Liver (tissue), 9 donors: ENCODE data around the gene OR2B6. TPM values are rescaled to one million over a fixed set of nuclear protein-coding genes. Genes with fewer than 3 reads are reported as not detected.

Experiments used
- DNase-seq: peaks from one replicate; pipeline ENCODE4 v3.0.0-alpha.2; 2017; ENCODE audit warnings: low spot score
- H3K27ac ChIP-seq, 2 donors: one replicate each; pipeline ENCODE4 v1.7.0; 2013; ENCODE audit warnings: inconsistent platforms in 2 of 2, low read length in 2 of 2, control low read depth in 1 of 2, low read depth in 1 of 2, mild to moderate bottlenecking in 1 of 2
- H3K27me3 ChIP-seq, 4 donors: one replicate each; pipeline versions ENCODE4 v1.6.1 to v1.7.0; 2013; ENCODE audit warnings: low read length in 3 of 4, inconsistent platforms in 1 of 4, mild to moderate bottlenecking in 1 of 4, moderate library complexity in 1 of 4; ENCODE audit not compliant: control insufficient read depth in 4 of 4, insufficient read depth in 4 of 4
- H3K36me3 ChIP-seq, 4 donors: one replicate each; pipeline versions ENCODE4 v1.6.1 to v1.7.0; 2013; ENCODE audit warnings: low read length in 3 of 4, mild to moderate bottlenecking in 3 of 4, low read depth in 1 of 4, moderate library complexity in 1 of 4; ENCODE audit not compliant: control insufficient read depth in 4 of 4, insufficient read depth in 3 of 4
- H3K4me1 ChIP-seq, 4 donors: one replicate each; pipeline versions ENCODE4 v1.6.1 to v1.7.0; 2013; ENCODE audit warnings: low read length in 3 of 4, mild to moderate bottlenecking in 3 of 4, moderate library complexity in 1 of 4; ENCODE audit not compliant: control insufficient read depth in 4 of 4, insufficient read depth in 4 of 4
- H3K4me3 ChIP-seq, 3 donors: one replicate each; pipeline versions ENCODE4 v1.6.1 to v1.7.0; 2013; ENCODE audit warnings: low read length in 3 of 3, control low read depth in 1 of 3, low read depth in 1 of 3, mild to moderate bottlenecking in 1 of 3
- H3K9ac ChIP-seq, 2 donors: one replicate each; pipeline ENCODE4 v1.7.0; 2013; ENCODE audit warnings: low read length in 2 of 2, mild to moderate bottlenecking in 2 of 2, moderate library complexity in 2 of 2, control low read depth in 1 of 2, low read depth in 1 of 2
- H3K9me3 ChIP-seq, 4 donors: one replicate each; pipeline versions ENCODE4 v1.6.1 to v1.7.0; 2013; ENCODE audit warnings: low read length in 3 of 4; ENCODE audit not compliant: control insufficient read depth in 4 of 4
- ATF3 ChIP-seq: IDR thresholded peaks from 2 replicates; pipeline ENCODE4 v1.6.1; 2016; ENCODE audit warnings: antibody characterized with exemption
- CTCF ChIP-seq: fragments of 150-350 bp; IDR thresholded peaks from 2 replicates; pipeline ENCODE4 v1.5.1; 2017; ENCODE audit warnings: improper control_type of control experiment, low read depth, low read length; ENCODE audit not compliant: missing input control
- EGR1 ChIP-seq, 2 donors: IDR thresholded peaks; 2 replicates each; pipeline ENCODE4 v1.6.1; 2016 to 2018; ENCODE audit warnings: antibody characterized with exemption in 2 of 2, low read depth in 2 of 2
- FOXA1 ChIP-seq: IDR thresholded peaks from 2 replicates; pipeline ENCODE4 v1.6.1; 2016; ENCODE audit warnings: antibody characterized with exemption
- FOXA2 ChIP-seq: IDR thresholded peaks from 2 replicates; pipeline ENCODE4 v1.6.1; 2016; ENCODE audit warnings: antibody characterized with exemption
- GABPA ChIP-seq, 2 donors: IDR thresholded peaks in 1 of 2; conservative IDR thresholded peaks in 1 of 2; 2 replicates each; pipeline ENCODE4 v1.6.1; 2016; ENCODE audit warnings: antibody characterized with exemption in 2 of 2, mild to moderate bottlenecking in 1 of 2, moderate library complexity in 1 of 2
- HNF4A ChIP-seq, 2 donors: conservative IDR thresholded peaks; 2 replicates each; pipeline ENCODE4 v1.6.1; 2016; ENCODE audit warnings: antibody characterized with exemption in 2 of 2, mild to moderate bottlenecking in 2 of 2
- HNF4G ChIP-seq: IDR thresholded peaks from 2 replicates; pipeline ENCODE4 v1.6.1; 2016; ENCODE audit warnings: antibody characterized with exemption
- JUND ChIP-seq, 2 donors: IDR thresholded peaks; 2 replicates each; pipeline ENCODE4 v1.6.1; 2016; ENCODE audit warnings: antibody characterized with exemption in 2 of 2
- MAX ChIP-seq: IDR thresholded peaks from 2 replicates; pipeline ENCODE4 v1.6.1; 2016; ENCODE audit warnings: antibody characterized with exemption
- NR2F2 ChIP-seq: IDR thresholded peaks from 2 replicates; pipeline ENCODE4 v1.6.1; 2016; ENCODE audit warnings: antibody characterized with exemption
- RAD21 ChIP-seq, 2 donors: IDR thresholded peaks; 2 replicates each; pipeline ENCODE4 v1.6.1; 2016; ENCODE audit warnings: antibody characterized with exemption in 2 of 2, mild to moderate bottlenecking in 2 of 2
- REST ChIP-seq: IDR thresholded peaks from 2 replicates; pipeline ENCODE4 v1.6.1; 2016; ENCODE audit warnings: antibody characterized with exemption, mild to moderate bottlenecking
- RXRA ChIP-seq, 2 donors: IDR thresholded peaks; 2 replicates each; pipeline ENCODE4 v1.6.1; 2017 to 2018; ENCODE audit warnings: antibody characterized with exemption in 2 of 2, mild to moderate bottlenecking in 1 of 2
- SP1 ChIP-seq: IDR thresholded peaks from 2 replicates; pipeline ENCODE4 v1.6.1; 2018; ENCODE audit warnings: antibody characterized with exemption, mild to moderate bottlenecking
- TAF1 ChIP-seq: conservative IDR thresholded peaks from 2 replicates; pipeline ENCODE4 v1.6.1; 2016; ENCODE audit warnings: antibody characterized with exemption, mild to moderate bottlenecking
- YY1 ChIP-seq: IDR thresholded peaks from 2 replicates; pipeline ENCODE4 v1.6.1; 2016; ENCODE audit warnings: antibody characterized with exemption, mild to moderate bottlenecking
- ZBTB33 ChIP-seq: IDR thresholded peaks from 2 replicates; pipeline ENCODE4 v1.6.1; 2016; ENCODE audit warnings: antibody characterized with exemption
- WGBS: extraction: QIAGEN DNeasy Blood & Tissue Kit; methylation state at CpG from one replicate; pipeline ENCODE4 v1.1.7; 2013; 5-methylcytosine and 5-hydroxymethylcytosine counted together
- polyA plus RNA-seq, 2 donors: library from polyadenylated mRNA; stranded (reverse) in 1 of 2; unstranded in 1 of 2; fragments of 200-250 nt in 1 of 2; fragments of >200 nt in 1 of 2; fragmentation: Nextera tagmentation in 1 of 2; extraction: Ambion mirVana in 1 of 2; gene quantifications; one replicate each; pipeline versions ENCODE4 v1.2.1 to v1.2.3, GENCODE V29; 2013 to 2015
- total RNA-seq, 2 donors: library from RNA; depleted of rRNA; stranded (reverse); fragments of >200 nt; gene quantifications; one replicate each; pipeline ENCODE4 v1.2.3, GENCODE V29; 2014
- donor health status: healthy.
- donor health status: healthy.
- donor health status: healthy.
- donor health status: healthy.
- donor health status: healthy.

OR2B6 gene
- total and polyA plus RNA-seq, 4 donors: 0.19 TPM; not detected in 3

GRCh38 chr6:27962506-27962905, 5.5 kb downstream of the OR2B6 start:
- H3K9me3 ChIP-seq: peaks cover 3 to 10% (median 5%) of the 10 kb centered on the region in 4 donors
- H3K4me1 ChIP-seq: no peaks in the 10 kb centered on the region
- no peaks in the 10 kb centered on the region for H3K36me3 ChIP-seq
- H3K4me3 ChIP-seq: no peak overlapping the region
- no peak for DNase-seq
- H3K27me3 ChIP-seq: peaks cover 0 to under 1% (median 0%) of the 10 kb centered on the region in 4 donors
- no peak overlapping the region for H3K9ac ChIP-seq
- TF ChIP-seq GABPA (IDR thresholded peaks at IDR 0.05 in 1 of 2, conservative IDR thresholded peaks at IDR 0.05 in 1 of 2): no peak
- no peak overlapping the region for H3K27ac ChIP-seq
- WGBS: 92% methylated on average over 3 of the region's 3 CpGs

GRCh38 chr6:27966044-27966443, 9.0 kb downstream of the OR2B6 start:
- 89% methylated on average over 4 of the region's 4 CpGs for WGBS
- Histone ChIP-seq H3K27ac (no peak overlapping the region), H3K9me3 (peaks cover 3 to 10% (median 5%) of the 10 kb centered on the region in 4 donors), H3K36me3 (no peaks in the 10 kb centered on the region), H3K9ac (no peak overlapping the region), H3K4me1 (no peaks in the 10 kb centered on the region), H3K27me3 (peaks cover 0 to 2% (median 0%) of the 10 kb centered on the region in 4 donors), H3K4me3 (no peak overlapping the region)
- DNase-seq: no peak
- no peak for TF ChIP-seq HNF4A (conservative IDR thresholded peaks at IDR 0.05)
- no peak for TF ChIP-seq ATF3
- no peak for TF ChIP-seq NR2F2
- TF ChIP-seq GABPA (IDR thresholded peaks at IDR 0.05 in 1 of 2, conservative IDR thresholded peaks at IDR 0.05 in 1 of 2): no peak
- TF ChIP-seq YY1: no peak
- TF ChIP-seq FOXA2: no peak

GRCh38 chr6:27966816-27967426, 9.9 kb downstream of the OR2B6 start:
- no peak overlapping the region for H3K9ac ChIP-seq
- peaks cover 0 to 3% (median under 1%) of the 10 kb centered on the region in 4 donors for H3K27me3 ChIP-seq
- 95% methylated on average over 23 of the region's 23 CpGs for WGBS
- DNase-seq: no peak
- no peak overlapping the region for H3K4me3 ChIP-seq
- peaks cover 3 to 10% (median 5%) of the 10 kb centered on the region in 4 donors for H3K9me3 ChIP-seq
- no peak for TF ChIP-seq MAX
- no peak for TF ChIP-seq EGR1 (IDR thresholded peaks at IDR 0.05; ENCODE audit: low read depth in 2 of 2)
- no peak for TF ChIP-seq REST
- TF ChIP-seq YY1: no peak
- no peak for TF ChIP-seq ZBTB33
- no peak for TF ChIP-seq RXRA (IDR thresholded peaks at IDR 0.05)
- TF ChIP-seq GABPA (IDR thresholded peaks at IDR 0.05 in 1 of 2, conservative IDR thresholded peaks at IDR 0.05 in 1 of 2): no peak
- TF ChIP-seq ATF3: no peak
- TF ChIP-seq CTCF: no peak
- TF ChIP-seq JUND (IDR thresholded peaks at IDR 0.05): no peak
- TF ChIP-seq HNF4G: no peak
- TF ChIP-seq FOXA1: no peak
- TF ChIP-seq SP1: no peak
- no peak for TF ChIP-seq HNF4A (conservative IDR thresholded peaks at IDR 0.05)
- no peak for TF ChIP-seq RAD21 (IDR thresholded peaks at IDR 0.05)
- no peak for TF ChIP-seq NR2F2
- no peak for TF ChIP-seq TAF1
- no peak for TF ChIP-seq FOXA2
- no peaks in the 10 kb centered on the region for H3K4me1 ChIP-seq
- no peaks in the 10 kb centered on the region for H3K36me3 ChIP-seq
- H3K27ac ChIP-seq: no peak overlapping the region
